Astrocyte of the hippocampus (primary cell): ENCODE data around the gene FTO.

Experiments used
- DNase-seq: peaks from one replicate; pipeline ENCODE4 v3.0.0; 2011; ENCODE audit warnings: low read depth, low spot score

Gene FTO

GRCh38 chr16:53998966-53999522 lies 295.1 kb downstream of the FTO start:
- DNase-seq = no peak

- peak; percentile 69 for DNase-seq
Observed at GRCh38 chr16:53999841-54000240, 295.9 kb downstream of the FTO start.

GRCh38 chr16:54000361-54000760 lies 296.4 kb downstream of the FTO start:
- DNase-seq = no peak

- no peak for DNase-seq
Observed at GRCh38 chr16:54006693-54007092, 302.7 kb downstream of the FTO start.

GRCh38 chr16:54007504-54007903 lies 303.5 kb downstream of the FTO start:
- no peak for DNase-seq

- DNase-seq = no peak
Observed at GRCh38 chr16:54009464-54010176, 305.7 kb downstream of the FTO start.

GRCh38 chr16:54015147-54015546 lies 311.2 kb downstream of the FTO start:
- DNase-seq = no peak

- DNase-seq = no peak
Observed at GRCh38 chr16:54022362-54022761, 318.4 kb downstream of the FTO start.

GRCh38 chr16:54026456-54026855 lies 322.5 kb downstream of the FTO start:
- peak; percentile 33 for DNase-seq

- DNase-seq = peak; percentile 82
Observed at GRCh38 chr16:54027062-54027461, 323.1 kb downstream of the FTO start.

GRCh38 chr16:54027558-54027957 lies 323.6 kb downstream of the FTO start:
- peak; percentile 52 for DNase-seq

GRCh38 chr16:54027995-54028394 lies 324.0 kb downstream of the FTO start:
- DNase-seq = peak; percentile 14

- DNase-seq = no peak
Observed at GRCh38 chr16:54030451-54030850, 326.5 kb downstream of the FTO start.

- DNase-seq = no peak
Observed at GRCh38 chr16:54031107-54031760, 327.3 kb downstream of the FTO start.

- no peak for DNase-seq
Observed at GRCh38 chr16:54033747-54034146, 329.8 kb downstream of the FTO start.

- no peak for DNase-seq
Observed at GRCh38 chr16:54034684-54035083, 330.7 kb downstream of the FTO start.

- no peak for DNase-seq
Observed at GRCh38 chr16:54040480-54040879, 336.5 kb downstream of the FTO start.

- DNase-seq = no peak
Observed at GRCh38 chr16:54040975-54041374, 337.0 kb downstream of the FTO start.

- DNase-seq = no peak
Observed at GRCh38 chr16:54048586-54049495, 344.9 kb downstream of the FTO start.

- DNase-seq = no peak
Observed at GRCh38 chr16:54049591-54050458, 345.9 kb downstream of the FTO start.
